Endothelial cell of umbilical vein (primary cell): ENCODE measurements around the gene ECHDC1. TPM values are rescaled to one million over a fixed set of nuclear protein-coding genes. Genes with fewer than 3 reads are reported as not detected.

Experiments used
- BruUV-seq: library from RNA; stranded (reverse); fragments of 400-500 nt; replicated peaks from 2 replicates; lab custom pipeline; 2021; lab: Mats Ljungman, UMichigan
- CTCF ChIA-PET: fragments of 300-600, 350-600 bp; sonication (Branson Sonifier 250); formaldehyde crosslinking; loops from one replicate; lab custom pipeline; 2021; ENCODE audit warnings: antibody characterized with exemption, inconsistent platforms; lab: Charles Lee
- POLR2A ChIA-PET: fragments of 300-600, 350-600 bp; sonication (Branson Sonifier 250); formaldehyde crosslinking; loops from one replicate; lab custom pipeline; 2021; ENCODE audit warnings: antibody characterized with exemption, inconsistent platforms; lab: Charles Lee
- DNase-seq: peaks from one replicate; pipeline ENCODE4 v3.0.0-alpha.2; 2011; ENCODE audit warnings: low read depth, low spot score
- FAIRE-seq: peaks from 2 replicates; lab custom pipeline; 2011; peaks lifted over from hg19 to GRCh38; lab: Jason Lieb, UNC
- H2AFZ ChIP-seq: 2 replicates; pipeline ENCODE4 v1.6.0; 2012; ENCODE audit warnings: low read depth, low read length, control low read depth, inconsistent platforms
- H3K27ac ChIP-seq: 2 replicates; pipeline ENCODE4 v1.5.1; 2011; ENCODE audit warnings: low read depth, mild to moderate bottlenecking, control low read depth, low read length, moderate library complexity; ENCODE audit not compliant: insufficient read depth
- H3K27me3 ChIP-seq, 2 experiments: 2 replicates each; pipeline versions ENCODE4 v1.6.0 to v1.6.1; 2011; ENCODE audit warnings: low read length in 2 of 2, mixed read lengths in 1 of 2; ENCODE audit not compliant: control insufficient read depth in 2 of 2, insufficient read depth in 2 of 2
- H3K36me3 ChIP-seq, 2 experiments: 2 replicates in 1 of 2; 3 replicates in 1 of 2; pipeline ENCODE4 v1.5.1; 2011; ENCODE audit warnings: low read length in 2 of 2, mild to moderate bottlenecking in 1 of 2, moderate library complexity in 1 of 2; ENCODE audit not compliant: control insufficient read depth in 2 of 2, insufficient read depth in 2 of 2; ENCODE audit errors: extremely low read depth in 1 of 2
- H3K4me1 ChIP-seq: 3 replicates; pipeline ENCODE4 v1.5.1; 2011; ENCODE audit warnings: mild to moderate bottlenecking, low read length; ENCODE audit not compliant: control insufficient read depth, insufficient read depth; ENCODE audit errors: extremely low read depth
- H3K4me2 ChIP-seq: 2 replicates; pipeline ENCODE4 v1.6.1; 2011; ENCODE audit warnings: low read length, control low read depth, mixed read lengths; ENCODE audit not compliant: insufficient read depth
- H3K4me3 ChIP-seq, 3 experiments: fragments of 200-600 bp in 1 of 3; sonication (generic), shearing (Covaris generic) in 1 of 3; replicated peaks in 1 of 3; 2 replicates each; pipeline ENCODE4 v1.5.1; 2011 to 2016; ENCODE audit warnings: control low read depth in 3 of 3, low read length in 3 of 3, mild to moderate bottlenecking in 2 of 3, inconsistent platforms in 1 of 3, low read depth in 1 of 3, moderate library complexity in 1 of 3; ENCODE audit not compliant: insufficient read depth in 1 of 3
- H3K79me2 ChIP-seq: 2 replicates; pipeline ENCODE4 v1.6.0; 2012; ENCODE audit warnings: low read length, inconsistent platforms; ENCODE audit not compliant: control insufficient read depth, insufficient read depth
- H3K9ac ChIP-seq: replicated peaks from 2 replicates; pipeline ENCODE3; 2011; ENCODE audit warnings: low read length, control low read depth; ENCODE audit not compliant: insufficient read depth; ENCODE audit errors: extremely low read depth
- H3K9me1 ChIP-seq: replicated peaks from 3 replicates; pipeline ENCODE4 v1.6.0; 2011; ENCODE audit warnings: mild to moderate bottlenecking, low read length; ENCODE audit not compliant: control insufficient read depth, insufficient read depth; ENCODE audit errors: extremely low read depth
- H3K9me3 ChIP-seq: replicated peaks from 2 replicates; pipeline ENCODE4 v1.5.1; 2012; ENCODE audit warnings: low read length, inconsistent platforms; ENCODE audit not compliant: control insufficient read depth, insufficient read depth
- H4K20me1 ChIP-seq: replicated peaks from 2 replicates; pipeline ENCODE3; 2011; ENCODE audit warnings: mild to moderate bottlenecking, low read length; ENCODE audit not compliant: control insufficient read depth, insufficient read depth; ENCODE audit errors: extremely low read depth
- EZH2 ChIP-seq: IDR thresholded peaks from 2 replicates; pipeline ENCODE4 v1.6.1; 2012; ENCODE audit warnings: borderline replicate concordance, low read depth, mild to moderate bottlenecking, moderate library complexity, low read length, inconsistent platforms; ENCODE audit not compliant: severe bottlenecking
- FOS ChIP-seq: IDR thresholded peaks from 2 replicates; pipeline ENCODE4 v1.6.1; 2011; ENCODE audit warnings: mild to moderate bottlenecking, low read length, moderate library complexity, borderline replicate concordance; ENCODE audit not compliant: insufficient read depth
- GATA2 ChIP-seq: IDR thresholded peaks from 2 replicates; pipeline ENCODE4 v1.7.0; 2011; ENCODE audit warnings: low read depth, mild to moderate bottlenecking, moderate library complexity, mixed read lengths, low read length; ENCODE audit not compliant: insufficient read length, insufficient read depth
- JUN ChIP-seq: IDR thresholded peaks from 2 replicates; pipeline ENCODE4 v1.6.1; 2011; ENCODE audit warnings: borderline replicate concordance, low read depth; ENCODE audit not compliant: insufficient read length, insufficient read depth
- MYC ChIP-seq: IDR thresholded peaks from one replicate; pipeline ENCODE4 v1.6.1; 2011; ENCODE audit warnings: mild to moderate bottlenecking, low read depth, low read length
- POLR2A ChIP-seq: IDR thresholded peaks from 2 replicates; pipeline ENCODE4 v1.6.1; 2012; ENCODE audit warnings: low read depth, mild to moderate bottlenecking, control low read depth, low read length
- POLR2AphosphoS5 ChIP-seq: IDR thresholded peaks from 2 replicates; pipeline ENCODE4 v1.6.1; 2012; ENCODE audit warnings: low read depth, mild to moderate bottlenecking, control low read depth, low read length, moderate library complexity; ENCODE audit not compliant: insufficient read depth
- dilution Hi-C: fragments of 300-500 bp; cut with MboI; formaldehyde crosslinking; loops from one replicate; pipeline ENCODE4 v1.15.0; 2019; ENCODE audit warnings: low sequenced_read_pairs; ENCODE audit not compliant: extremely low pct_ligation_motif_present
- intact Hi-C: fragments of 100-400 bp; cut with micrococcal nuclease; formaldehyde crosslinking; loops from one replicate; pipeline ENCODE4 v1.10.0; 2022
- polyA plus RNA-seq, 4 experiments: library from polyadenylated mRNA; depleted of rRNA in 3 of 4; stranded (reverse) in 3 of 4; unstranded in 1 of 4; fragments of >200 nt; gene quantifications; 2 replicates each; pipeline versions ENCODE4 v1.2.1 to v1.2.3, GENCODE V29; 2011 to 2012; ENCODE audit warnings: missing spikeins in 1 of 4
- total RNA-seq: library from RNA; stranded (reverse); gene quantifications from 2 replicates; pipeline ENCODE4 v1.2.3, GENCODE V29; 2021
- TF ChIP-seq, protein P1 (sequence below), 2 donors: IDR thresholded peaks; 1 replicate in 1 of 2; 2 replicates in 1 of 2; pipeline ENCODE4 v1.5.1; 2011; ENCODE audit warnings: low read length in 2 of 2, mild to moderate bottlenecking in 2 of 2, moderate library complexity in 2 of 2, control low read depth in 1 of 2, inconsistent platforms in 1 of 2, low read depth in 1 of 2; ENCODE audit not compliant: insufficient read depth in 1 of 2; ENCODE audit errors: extremely low read depth in 1 of 2
- TF ChIP-seq, protein P2 (sequence below): IDR thresholded peaks from 2 replicates; pipeline ENCODE4 v1.6.1; 2011; ENCODE audit not compliant: insufficient read depth, insufficient read length

ECHDC1 gene
- total and polyA plus RNA-seq, 2 donors (not counting 3 experiments of a cell fraction or from before 2014, with no cell fraction given) = 8.1 to 36.8 TPM

DNA sequence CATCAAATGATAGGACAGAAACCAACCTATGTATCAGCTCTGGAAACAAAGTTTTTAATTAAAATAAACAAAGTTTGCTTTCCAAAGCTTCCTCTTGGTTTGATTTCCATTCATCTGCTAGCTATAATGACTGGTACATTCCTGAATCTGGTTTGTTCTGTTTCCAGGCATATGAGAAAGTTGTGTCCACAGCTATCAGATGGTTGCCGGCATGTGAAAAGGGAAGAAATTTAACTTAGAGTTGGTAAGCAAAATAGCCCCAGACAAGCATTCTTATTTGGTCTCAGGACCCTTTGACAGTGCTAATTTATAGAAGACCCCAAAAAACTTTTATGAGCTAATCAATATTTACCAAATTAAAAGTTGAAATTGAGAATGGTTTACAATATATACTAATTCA, 80.5 kb downstream of the ECHDC1 start:
- H3K4me2 ChIP-seq = no peak overlapping the region
- H3K9me1 ChIP-seq = no peaks in the 10 kb centered on the region
- ChIA-PET POLR2A (interaction anchor here (0.6 kb wide), 1 partner anchor 53 kb away, joined by 4 read pairs; no protein-coding TSS in a partner anchor), CTCF (interaction anchor here (0.8 to 1.8 kb wide), 7 partner anchors 19 to 379 kb away, joined by 3 to 5 read pairs (median 3); no protein-coding TSS in a partner anchor)
- no peak for DNase-seq
- FAIRE-seq = no peak
- peaks cover 9% of the 10 kb centered on the region for H3K79me2 ChIP-seq
- H3K36me3 ChIP-seq = no peaks in the 10 kb centered on the region
- no peak for TF ChIP-seq POLR2A
- no peak for TF ChIP-seq EZH2
- no peak for TF ChIP-seq MYC
- TF ChIP-seq, protein P1, sequence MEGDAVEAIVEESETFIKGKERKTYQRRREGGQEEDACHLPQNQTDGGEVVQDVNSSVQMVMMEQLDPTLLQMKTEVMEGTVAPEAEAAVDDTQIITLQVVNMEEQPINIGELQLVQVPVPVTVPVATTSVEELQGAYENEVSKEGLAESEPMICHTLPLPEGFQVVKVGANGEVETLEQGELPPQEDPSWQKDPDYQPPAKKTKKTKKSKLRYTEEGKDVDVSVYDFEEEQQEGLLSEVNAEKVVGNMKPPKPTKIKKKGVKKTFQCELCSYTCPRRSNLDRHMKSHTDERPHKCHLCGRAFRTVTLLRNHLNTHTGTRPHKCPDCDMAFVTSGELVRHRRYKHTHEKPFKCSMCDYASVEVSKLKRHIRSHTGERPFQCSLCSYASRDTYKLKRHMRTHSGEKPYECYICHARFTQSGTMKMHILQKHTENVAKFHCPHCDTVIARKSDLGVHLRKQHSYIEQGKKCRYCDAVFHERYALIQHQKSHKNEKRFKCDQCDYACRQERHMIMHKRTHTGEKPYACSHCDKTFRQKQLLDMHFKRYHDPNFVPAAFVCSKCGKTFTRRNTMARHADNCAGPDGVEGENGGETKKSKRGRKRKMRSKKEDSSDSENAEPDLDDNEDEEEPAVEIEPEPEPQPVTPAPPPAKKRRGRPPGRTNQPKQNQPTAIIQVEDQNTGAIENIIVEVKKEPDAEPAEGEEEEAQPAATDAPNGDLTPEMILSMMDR (IDR thresholded peaks at IDR 0.05; ENCODE audit: extremely low read depth in 1 of 2, insufficient read depth in 1 of 2, low read depth in 1 of 2, low read length in 2 of 2) = no peak
- TF ChIP-seq GATA2 = no peak
- no peak for TF ChIP-seq POLR2AphosphoS5
- TF ChIP-seq, protein P2, sequence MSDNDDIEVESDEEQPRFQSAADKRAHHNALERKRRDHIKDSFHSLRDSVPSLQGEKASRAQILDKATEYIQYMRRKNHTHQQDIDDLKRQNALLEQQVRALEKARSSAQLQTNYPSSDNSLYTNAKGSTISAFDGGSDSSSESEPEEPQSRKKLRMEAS = no peak
- TF ChIP-seq JUN = no peak
- TF ChIP-seq FOS = no peak
- H3K27me3 ChIP-seq = no peaks in the 10 kb centered on the region
- dilution Hi-C loops = no loop called here
- no peak overlapping the region for H3K27ac ChIP-seq
- H3K4me1 ChIP-seq = no peaks in the 10 kb centered on the region
- intact Hi-C loops = no loop called here
- no peaks in the 10 kb centered on the region for H4K20me1 ChIP-seq
- BruUV-seq = no TSS peak
- no peak overlapping the region for H3K9ac ChIP-seq
- H3K9me3 ChIP-seq = no peaks in the 10 kb centered on the region
- H3K4me3 ChIP-seq = no peak overlapping the region
- no peak overlapping the region for H2AFZ ChIP-seq
